ENCODE results near the gene TNNI3K. TPM values are rescaled to one million over a fixed set of nuclear protein-coding genes. Genes with fewer than 3 reads are reported as not detected.

Gene TNNI3K
- total and polyA plus RNA-seq, 10 of the 15 experiments (the other 5 are each of a cell fraction or from before 2014, with no cell fraction given) = 0.14 to 1.6 (median 0.44) TPM; not detected in 4

- FAIRE-seq = no peak
- no peak; the same call in 2 of the 3 replicates for ATAC-seq
- H3K4me1 ChIP-seq (ENCODE audit: control insufficient read depth, insufficient read depth, low read length) = no peaks in the 10 kb centered on the region
- H3K27ac ChIP-seq (ENCODE audit: control insufficient read depth, insufficient read depth) = no peak overlapping the region
- no peaks in the 10 kb centered on the region for H3K79me2 ChIP-seq (ENCODE audit: control insufficient read depth, insufficient read depth, low read length)
- RAD21 ChIA-PET (ENCODE audit: unreplicated experiment) = no interaction called here
- no peaks in the 10 kb centered on the region for H3K36me3 ChIP-seq (ENCODE audit: control insufficient read depth in 2 of 2, insufficient read depth in 2 of 2, low read length in 1 of 2)
- no TSS peak for BruUV-seq (replicated peaks)
- no peak overlapping the region for H2AFZ ChIP-seq (ENCODE audit: control insufficient read depth, low read depth, low read length)
- H3K9me3 ChIP-seq (replicated peaks; ENCODE audit: control insufficient read depth, insufficient read depth, low read length) = no peaks in the 10 kb centered on the region
- CTCF ChIA-PET = no interaction called here
- intact Hi-C loops (cut with micrococcal nuclease; ENCODE audit: unreplicated experiment) (no loop called here), in situ Hi-C loops (cut with MboI) (no loop called here)
- H3K9ac ChIP-seq (ENCODE audit: control insufficient read depth, insufficient read depth, low read length) = no peak overlapping the region
- no peak overlapping the region for H3K4me2 ChIP-seq (ENCODE audit: control insufficient read depth, insufficient read depth)
- no peaks in the 10 kb centered on the region for H4K20me1 ChIP-seq (ENCODE audit: control insufficient read depth, insufficient read depth)
- WGBS (ENCODE audit: insufficient coverage, insufficient replicate concordance, low lambda C conversion rate, missing lambda C conversion rate) = 23% methylated on average over 6 of the region's 6 CpGs
- TF ChIP-seq E4F1 (IDR thresholded peaks at IDR 0.05; ENCODE audit: borderline replicate concordance, partially characterized antibody) (no peak), SMC3 (IDR thresholded peaks at IDR 0.05; ENCODE audit: borderline replicate concordance, low read length) (no peak), SREBF1 (IDR thresholded peaks at IDR 0.05; ENCODE audit: low read length) (no peak), HCFC1 (IDR thresholded peaks at IDR 0.05; ENCODE audit: low read length) (no peak), JUND (IDR thresholded peaks at IDR 0.05; ENCODE audit: low read depth, low read length) (no peak), MTA3 (IDR thresholded peaks at IDR 0.05; ENCODE audit: borderline replicate concordance, low read length) (no peak), IRF4 (IDR thresholded peaks at IDR 0.05; ENCODE audit: low read depth, low read length) (no peak), RELB (IDR thresholded peaks at IDR 0.05; ENCODE audit: low read depth) (no peak), IRF3 (IDR thresholded peaks at IDR 0.05) (no peak), SP1 (IDR thresholded peaks at IDR 0.05; ENCODE audit: low read depth, low read length) (no peak), MAX (IDR thresholded peaks at IDR 0.05; ENCODE audit: low read depth, low read length) (no peak), CBFB (IDR thresholded peaks at IDR 0.05; ENCODE audit: low read depth) (no peak), NR2F1 (conservative IDR thresholded peaks at IDR 0.05) (no peak), NRF1 (conservative IDR thresholded peaks at IDR 0.05; ENCODE audit: low read depth, low read length) (no peak), ZNF274 (IDR thresholded peaks at IDR 0.05; ENCODE audit: insufficient read depth, insufficient read length) (no peak)
- POLR2A ChIA-PET = no interaction called here
- no peaks in the 10 kb centered on the region for H3K27me3 ChIP-seq (replicated peaks in 1 of 2; ENCODE audit: control insufficient read depth in 2 of 2, insufficient read depth in 2 of 2, low read length in 1 of 2)
- SMC1A ChIA-PET (ENCODE audit: uncharacterized antibody, unreplicated experiment) = interaction anchor here (0.5 kb wide), 1 partner anchor 55 kb away, joined by 3 read pairs; no protein-coding TSS in a partner anchor
- no peak for DNase-seq (ENCODE audit: low read depth, low spot score)
- H3K4me3 ChIP-seq = no peak overlapping the region
Measured at GRCh38 chr1:74280642-74281396, 45.6 kb downstream of the TNNI3K start.

All from GM12878 (cell line).